Lower lobe of right lung (tissue), 2 donors: Measurements from ENCODE around the gene MEF2A. TPM values are rescaled to one million over a fixed set of nuclear protein-coding genes. Genes with fewer than 3 reads are reported as not detected.

Source experiments
- ATAC-seq, 2 donors: fragments of 200-7000 bp; cut with Tn5 transposase; one replicate each; pipeline ENCODE4 v1.9.1; 2020 to 2022; ENCODE audit warnings: mild to moderate bottlenecking in 2 of 2, moderate library complexity in 2 of 2
- DNase-seq: peaks from one replicate; pipeline ENCODE4 v3.0.0-alpha.2; 2020
- H3K27ac ChIP-seq: fragments of 200-600 bp; one replicate; pipeline ENCODE4 v1.8.0; 2022
- H3K27me3 ChIP-seq: fragments of 200-600 bp; one replicate; pipeline ENCODE4 v1.8.0; 2022; ENCODE audit warnings: low read depth
- H3K36me3 ChIP-seq: fragments of 200-600 bp; one replicate; pipeline ENCODE4 v1.8.0; 2022; ENCODE audit warnings: mild to moderate bottlenecking
- H3K4me1 ChIP-seq: fragments of 200-600 bp; one replicate; pipeline ENCODE4 v1.8.0; 2022
- H3K4me3 ChIP-seq: fragments of 200-600 bp; one replicate; pipeline ENCODE4 v1.8.0; 2022; ENCODE audit warnings: mild to moderate bottlenecking
- H3K9me3 ChIP-seq: fragments of 200-600 bp; one replicate; pipeline ENCODE4 v1.8.0; 2022
- intact Hi-C: fragments of 100-400 bp; cut with DNase I; formaldehyde crosslinking; loops from one replicate; pipeline ENCODE4 v1.11.0; 2022
- total RNA-seq: library from RNA; stranded (reverse); fragmentation: NEBNext Ultra II Directional; extraction: Animal tissue kit (Norgen Biotek cat#: 25700); gene quantifications from one replicate; pipeline ENCODE4 v1.2.1, GENCODE V29; 2021
- TF ChIP-seq, protein P1 (sequence below): fragments of 200-600 bp; IDR thresholded peaks from one replicate; pipeline ENCODE4 v1.8.0; 2022; ENCODE audit warnings: antibody characterized with exemption, mild to moderate bottlenecking
- donor health status: DM: no; HTN: yes; CAD: no; lungs with severe emphysema.

MEF2A gene
- total RNA-seq, 1 donor from 2014 or later, result 80.1 TPM

- Histone ChIP-seq H3K36me3 (no peaks in the 10 kb centered on the region), H3K27me3 (no peaks in the 10 kb centered on the region), H3K9me3 (no peaks in the 10 kb centered on the region), H3K27ac (no peak overlapping the region), H3K4me3 (no peak overlapping the region), H3K4me1 (peaks cover 17% of the 10 kb centered on the region)
- DNase-seq, result no peak
- TF ChIP-seq, protein P1, sequence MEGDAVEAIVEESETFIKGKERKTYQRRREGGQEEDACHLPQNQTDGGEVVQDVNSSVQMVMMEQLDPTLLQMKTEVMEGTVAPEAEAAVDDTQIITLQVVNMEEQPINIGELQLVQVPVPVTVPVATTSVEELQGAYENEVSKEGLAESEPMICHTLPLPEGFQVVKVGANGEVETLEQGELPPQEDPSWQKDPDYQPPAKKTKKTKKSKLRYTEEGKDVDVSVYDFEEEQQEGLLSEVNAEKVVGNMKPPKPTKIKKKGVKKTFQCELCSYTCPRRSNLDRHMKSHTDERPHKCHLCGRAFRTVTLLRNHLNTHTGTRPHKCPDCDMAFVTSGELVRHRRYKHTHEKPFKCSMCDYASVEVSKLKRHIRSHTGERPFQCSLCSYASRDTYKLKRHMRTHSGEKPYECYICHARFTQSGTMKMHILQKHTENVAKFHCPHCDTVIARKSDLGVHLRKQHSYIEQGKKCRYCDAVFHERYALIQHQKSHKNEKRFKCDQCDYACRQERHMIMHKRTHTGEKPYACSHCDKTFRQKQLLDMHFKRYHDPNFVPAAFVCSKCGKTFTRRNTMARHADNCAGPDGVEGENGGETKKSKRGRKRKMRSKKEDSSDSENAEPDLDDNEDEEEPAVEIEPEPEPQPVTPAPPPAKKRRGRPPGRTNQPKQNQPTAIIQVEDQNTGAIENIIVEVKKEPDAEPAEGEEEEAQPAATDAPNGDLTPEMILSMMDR, result no peak
- no peak for ATAC-seq
- intact Hi-C loops, result no loop called here
Observed at GRCh38 chr15:99562238-99562637, 3.5 kb upstream of the MEF2A start.

DNA sequence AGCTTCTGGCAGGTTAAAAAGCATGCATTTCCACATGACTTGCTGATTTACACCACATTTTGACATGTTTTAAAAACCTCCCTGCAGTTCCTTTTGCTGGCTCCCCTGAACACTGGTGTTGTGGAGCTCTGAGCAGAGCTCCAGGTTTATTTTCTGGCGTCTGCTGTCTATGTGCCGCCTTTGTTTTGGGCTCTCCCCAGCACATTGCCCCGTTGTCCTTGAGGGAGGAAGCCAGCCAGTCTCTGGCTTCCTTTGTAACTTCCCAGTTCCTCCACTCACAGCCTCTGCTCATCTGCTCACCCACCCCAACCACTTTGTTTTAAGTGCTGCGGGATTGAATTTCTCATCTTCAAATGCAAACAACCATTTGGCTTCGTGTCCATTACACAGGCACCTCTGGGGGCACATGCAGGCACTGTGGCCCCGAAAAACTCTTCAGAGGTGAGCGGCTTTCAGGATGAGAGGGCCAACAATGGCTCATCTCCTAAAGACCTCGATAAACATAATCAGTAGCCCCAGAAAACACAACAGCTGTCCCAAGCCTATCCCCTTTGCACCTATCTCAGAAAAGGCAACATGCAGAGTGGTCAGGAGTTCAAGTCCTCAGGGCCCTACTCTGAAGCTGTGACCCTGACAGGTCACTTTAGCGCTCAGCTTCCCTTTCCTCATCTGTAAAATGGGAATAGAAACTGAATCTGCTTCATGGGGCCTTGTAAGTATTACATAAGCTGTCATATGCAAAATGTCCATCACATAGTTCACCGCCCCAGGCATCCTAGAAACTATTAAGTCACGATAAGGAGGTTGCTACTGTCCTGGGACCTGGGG is 1.3 kb upstream of the MEF2A start:
- peak; percentile 7 to 27 for ATAC-seq
- H3K9me3 ChIP-seq, result no peaks in the 10 kb centered on the region
- peak overlapping the region; percentile 72 for H3K4me3 ChIP-seq
- DNase-seq, result no peak
- TF ChIP-seq, protein P1, result no peak
- H3K27me3 ChIP-seq, result no peaks in the 10 kb centered on the region
- peaks cover 31% of the 10 kb centered on the region for H3K4me1 ChIP-seq
- intact Hi-C loops, result no loop called here
- H3K27ac ChIP-seq, result peak overlapping the region; percentile 97
- H3K36me3 ChIP-seq, result no peaks in the 10 kb centered on the region

- no peaks in the 10 kb centered on the region for H3K36me3 ChIP-seq
- TF ChIP-seq, protein P1, result no peak
- H3K27ac ChIP-seq, result peak overlapping the region; percentile 97
- no peaks in the 10 kb centered on the region for H3K9me3 ChIP-seq
- DNase-seq, result no peak
- peak overlapping the region; percentile 72 for H3K4me3 ChIP-seq
- no peak for ATAC-seq
- H3K27me3 ChIP-seq, result no peaks in the 10 kb centered on the region
- intact Hi-C loops, result no loop called here
- peaks cover 33% of the 10 kb centered on the region for H3K4me1 ChIP-seq
Observed at GRCh38 chr15:99565049-99565298, 810 bp upstream of the MEF2A start.

DNA sequence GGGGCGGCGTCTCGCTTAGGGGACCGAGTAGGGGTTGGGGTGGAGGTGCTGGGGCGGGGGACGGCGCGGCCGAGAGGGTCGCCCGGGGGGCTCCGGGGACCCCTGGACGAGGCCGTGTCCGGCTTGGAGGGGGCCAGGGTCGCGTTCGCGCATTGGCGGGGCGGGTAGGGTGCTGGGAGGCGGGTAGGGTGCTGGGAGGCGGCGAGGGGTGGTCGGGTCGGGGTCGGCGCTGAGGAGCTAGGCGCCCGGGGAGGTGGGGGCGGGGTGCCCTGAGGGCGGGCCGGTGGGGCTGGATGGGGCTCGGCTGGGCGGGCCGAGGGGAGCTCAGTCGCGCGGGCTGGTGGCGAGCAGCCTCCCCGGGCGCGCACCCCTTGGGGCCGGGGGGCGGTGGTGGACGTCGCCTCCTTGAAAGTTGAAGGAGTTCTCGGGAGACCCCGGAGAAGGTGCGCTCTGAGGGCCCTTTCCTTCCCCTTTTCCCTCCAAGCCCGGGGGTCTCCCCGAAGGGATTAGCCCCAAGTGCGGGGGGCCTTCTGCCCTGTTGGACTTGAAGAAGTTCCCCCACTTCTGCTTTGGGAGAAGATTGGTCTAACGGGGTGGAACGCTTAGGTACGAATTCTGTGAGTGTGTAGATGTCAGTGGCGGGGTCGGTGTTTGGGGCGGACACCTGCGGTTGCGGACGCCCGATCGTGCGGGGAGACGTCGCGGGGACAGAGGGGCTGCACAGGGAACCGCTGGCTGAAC is 543 bp downstream of the MEF2A start:
- peak; percentile 37 to 44 for ATAC-seq
- peak overlapping the region; percentile 97 for H3K27ac ChIP-seq
- peak; percentile 57 for DNase-seq
- peaks cover 33% of the 10 kb centered on the region for H3K4me1 ChIP-seq
- peak overlapping the region; percentile 72 for H3K4me3 ChIP-seq
- H3K36me3 ChIP-seq, result no peaks in the 10 kb centered on the region
- intact Hi-C loops, result no loop called here
- no peaks in the 10 kb centered on the region for H3K27me3 ChIP-seq
- TF ChIP-seq, protein P1, result no peak
- H3K9me3 ChIP-seq, result no peaks in the 10 kb centered on the region

DNA sequence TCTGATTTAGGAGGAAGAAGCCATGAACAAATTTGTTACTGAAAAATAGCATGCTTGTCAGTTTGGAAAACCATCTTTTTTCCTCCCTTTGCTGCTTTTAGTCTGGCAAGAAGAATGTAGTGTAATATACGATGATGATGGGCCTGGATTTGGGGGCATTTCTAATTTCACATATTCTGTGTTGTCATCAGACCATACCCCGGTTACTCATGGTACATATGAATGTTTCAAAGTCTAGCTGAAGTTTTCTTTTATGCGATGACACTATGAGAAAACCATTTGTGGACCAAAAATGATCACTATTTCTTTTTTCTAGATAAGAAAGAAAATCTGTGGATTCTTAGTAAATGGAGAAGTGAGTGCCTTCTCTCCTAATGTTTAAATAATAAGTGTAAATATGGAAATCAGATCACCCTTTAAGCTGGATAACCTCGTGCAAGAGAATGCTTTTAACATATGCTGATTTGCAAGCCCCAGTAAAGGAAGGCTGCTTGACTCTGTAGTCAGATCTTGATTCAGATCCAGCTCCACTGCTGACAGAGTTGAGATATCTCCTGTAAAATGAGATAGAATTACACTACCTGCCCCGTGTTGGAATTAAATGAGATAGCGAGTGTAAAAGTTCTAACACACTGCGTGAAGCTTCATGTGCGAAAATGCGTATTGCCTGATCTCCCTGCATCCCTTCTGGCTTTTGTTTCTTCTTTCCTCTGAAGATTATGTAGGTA is 3.0 kb downstream of the MEF2A start:
- TF ChIP-seq, protein P1, result no peak
- no peak for ATAC-seq
- no peaks in the 10 kb centered on the region for H3K36me3 ChIP-seq
- DNase-seq, result no peak
- H3K27ac ChIP-seq, result peak overlapping the region; percentile 6
- peak overlapping the region; percentile 0 for H3K4me3 ChIP-seq
- H3K4me1 ChIP-seq, result peaks cover 37% of the 10 kb centered on the region
- H3K9me3 ChIP-seq, result no peaks in the 10 kb centered on the region
- H3K27me3 ChIP-seq, result no peaks in the 10 kb centered on the region
- intact Hi-C loops, result no loop called here
